Measurements from ENCODE around the gene TSC1. TPM values are rescaled to one million over a fixed set of nuclear protein-coding genes. Genes with fewer than 3 reads are reported as not detected.

Gene TSC1
- total and polyA plus RNA-seq, 10 of the 15 experiments (the other 5 are each of a cell fraction or from before 2014, with no cell fraction given), result 4.0 to 48.0 (median 14.9) TPM

DNA sequence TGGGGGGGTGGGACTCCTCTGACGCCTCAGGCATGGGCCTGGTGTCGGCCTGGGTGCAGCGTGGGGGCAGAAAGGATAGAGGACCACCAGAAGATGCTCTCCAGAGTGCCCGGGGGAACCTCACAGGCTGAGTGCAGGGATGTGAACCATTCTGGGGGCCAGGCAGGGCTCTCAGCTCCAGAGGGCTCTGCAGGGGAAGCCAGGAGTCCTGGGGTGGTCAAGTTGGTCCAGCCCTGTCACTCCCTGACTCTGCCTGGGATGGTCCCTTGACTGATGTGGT is 40.6 kb upstream of the TSC1 start:
- Histone ChIP-seq H3K4me3 (no peak overlapping the region), H3K4me2 (ENCODE audit: control insufficient read depth, insufficient read depth) (no peak overlapping the region), H4K20me1 (ENCODE audit: control insufficient read depth, insufficient read depth) (no peaks in the 10 kb centered on the region), H3K36me3 (ENCODE audit: control insufficient read depth in 2 of 2, insufficient read depth in 2 of 2, low read length in 1 of 2) (no peaks in the 10 kb centered on the region), H3K27me3 (replicated peaks in 1 of 2; ENCODE audit: control insufficient read depth in 2 of 2, insufficient read depth in 2 of 2, low read length in 1 of 2) (peaks cover 0 to 4% of the 10 kb centered on the region in 2 experiments; a peak in 2 of 4 replicates), H3K27ac (ENCODE audit: control insufficient read depth, insufficient read depth) (no peak overlapping the region), H3K79me2 (ENCODE audit: control insufficient read depth, insufficient read depth, low read length) (no peaks in the 10 kb centered on the region), H2AFZ (ENCODE audit: control insufficient read depth, low read depth, low read length) (no peak overlapping the region), H3K4me1 (ENCODE audit: control insufficient read depth, insufficient read depth, low read length) (no peaks in the 10 kb centered on the region), H3K9ac (ENCODE audit: control insufficient read depth, insufficient read depth, low read length) (no peak overlapping the region), H3K9me3 (replicated peaks; ENCODE audit: control insufficient read depth, insufficient read depth, low read length) (no peaks in the 10 kb centered on the region)
- no peak for DNase-seq (ENCODE audit: low read depth, low spot score)
- TF ChIP-seq KDM1A (IDR thresholded peaks at IDR 0.05; ENCODE audit: borderline replicate concordance), result no peak
- TF ChIP-seq SMARCA5 (IDR thresholded peaks at IDR 0.05), result no peak
- TF ChIP-seq, protein P1, sequence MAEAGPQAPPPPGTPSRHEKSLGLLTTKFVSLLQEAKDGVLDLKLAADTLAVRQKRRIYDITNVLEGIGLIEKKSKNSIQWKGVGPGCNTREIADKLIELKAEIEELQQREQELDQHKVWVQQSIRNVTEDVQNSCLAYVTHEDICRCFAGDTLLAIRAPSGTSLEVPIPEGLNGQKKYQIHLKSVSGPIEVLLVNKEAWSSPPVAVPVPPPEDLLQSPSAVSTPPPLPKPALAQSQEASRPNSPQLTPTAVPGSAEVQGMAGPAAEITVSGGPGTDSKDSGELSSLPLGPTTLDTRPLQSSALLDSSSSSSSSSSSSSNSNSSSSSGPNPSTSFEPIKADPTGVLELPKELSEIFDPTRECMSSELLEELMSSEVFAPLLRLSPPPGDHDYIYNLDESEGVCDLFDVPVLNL (IDR thresholded peaks at IDR 0.05; ENCODE audit: low read depth, low read length), result no peak
- TF ChIP-seq EP300 (IDR thresholded peaks at IDR 0.05; ENCODE audit: borderline replicate concordance in 1 of 2, control insufficient read depth in 1 of 2, low read depth in 2 of 2, low read length in 2 of 2), result no peak
- TF ChIP-seq TAF1 (IDR thresholded peaks at IDR 0.05; ENCODE audit: borderline replicate concordance, low read depth, low read length), result no peak
- no peak for TF ChIP-seq CEBPB (IDR thresholded peaks at IDR 0.05; ENCODE audit: borderline replicate concordance in 1 of 2, low read depth in 2 of 2, low read length in 2 of 2)
- no peak for TF ChIP-seq MTA3 (IDR thresholded peaks at IDR 0.05; ENCODE audit: borderline replicate concordance, low read length)
- FAIRE-seq, result no peak
- SMC1A ChIA-PET (ENCODE audit: uncharacterized antibody, unreplicated experiment), result no interaction called here
- POLR2A ChIA-PET, result interaction anchor here (1.2 kb wide), 1 partner anchor 130 kb away, joined by 3 read pairs; no protein-coding TSS in a partner anchor
- 0% methylated on average over 4 of the region's 4 CpGs for WGBS (ENCODE audit: insufficient coverage, insufficient replicate concordance, low lambda C conversion rate, missing lambda C conversion rate)
- intact Hi-C loops (cut with micrococcal nuclease; ENCODE audit: unreplicated experiment), result no loop called here
- no peak for ATAC-seq
- in situ Hi-C loops (cut with MboI), result no loop called here
- RAD21 ChIA-PET (ENCODE audit: unreplicated experiment), result no interaction called here
- CTCF ChIA-PET, result interaction anchor here (1.0 kb wide), 1 partner anchor 13 kb away, joined by 3 read pairs; no protein-coding TSS in a partner anchor
- BruUV-seq (replicated peaks), result no TSS peak
